ENCODE results near the gene DAPK1.

The DAPK1 gene

DNA sequence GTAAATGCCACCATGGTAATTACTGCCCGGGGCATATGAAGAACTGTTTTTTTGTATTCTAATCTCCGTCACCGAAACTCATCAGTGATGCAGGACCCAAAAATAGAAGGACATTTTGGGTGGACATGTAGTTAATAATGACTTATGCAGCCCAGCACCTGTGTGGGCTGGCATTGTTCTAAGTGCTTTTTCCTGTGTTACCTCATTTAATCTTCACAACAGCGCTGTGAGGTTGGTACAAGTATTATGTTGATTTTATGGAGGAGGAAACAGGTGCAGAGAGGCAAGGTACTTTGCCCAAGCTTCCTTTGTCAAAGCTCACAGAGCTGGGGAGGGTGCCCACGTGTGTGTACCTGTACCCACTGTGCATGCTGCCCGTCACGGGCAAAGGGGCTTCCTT is 58.4 kb downstream of the DAPK1 start:
- no peak for TF ChIP-seq CEBPB (IDR thresholded peaks at IDR 0.05)
- TF ChIP-seq RAD21 (IDR thresholded peaks at IDR 0.05; ENCODE audit: low read depth): no peak
- TF ChIP-seq CREB1 (IDR thresholded peaks at IDR 0.05; ENCODE audit: low read depth): no peak
- no peak for TF ChIP-seq NFIC (IDR thresholded peaks at IDR 0.05)
- TF ChIP-seq FOXM1 (IDR thresholded peaks at IDR 0.05; ENCODE audit: borderline replicate concordance, low read depth): no peak
- TF ChIP-seq YY1 (IDR thresholded peaks at IDR 0.05; ENCODE audit: low read depth): no peak
- TF ChIP-seq EP300 (IDR thresholded peaks at IDR 0.05; ENCODE audit: borderline replicate concordance): no peak
- TF ChIP-seq, protein P1, sequence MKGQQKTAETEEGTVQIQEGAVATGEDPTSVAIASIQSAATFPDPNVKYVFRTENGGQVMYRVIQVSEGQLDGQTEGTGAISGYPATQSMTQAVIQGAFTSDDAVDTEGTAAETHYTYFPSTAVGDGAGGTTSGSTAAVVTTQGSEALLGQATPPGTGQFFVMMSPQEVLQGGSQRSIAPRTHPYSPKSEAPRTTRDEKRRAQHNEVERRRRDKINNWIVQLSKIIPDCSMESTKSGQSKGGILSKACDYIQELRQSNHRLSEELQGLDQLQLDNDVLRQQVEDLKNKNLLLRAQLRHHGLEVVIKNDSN (IDR thresholded peaks at IDR 0.05): no peak
- no peak for TF ChIP-seq EGR1 (IDR thresholded peaks at IDR 0.05)
- no peak for TF ChIP-seq TCF12 (IDR thresholded peaks at IDR 0.05; ENCODE audit: low read depth)
- no peak for TF ChIP-seq ZBTB7A (IDR thresholded peaks at IDR 0.05; ENCODE audit: low read depth)
- TF ChIP-seq, protein P2, sequence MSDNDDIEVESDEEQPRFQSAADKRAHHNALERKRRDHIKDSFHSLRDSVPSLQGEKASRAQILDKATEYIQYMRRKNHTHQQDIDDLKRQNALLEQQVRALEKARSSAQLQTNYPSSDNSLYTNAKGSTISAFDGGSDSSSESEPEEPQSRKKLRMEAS (IDR thresholded peaks at IDR 0.05): no peak
- TF ChIP-seq, protein P3, sequence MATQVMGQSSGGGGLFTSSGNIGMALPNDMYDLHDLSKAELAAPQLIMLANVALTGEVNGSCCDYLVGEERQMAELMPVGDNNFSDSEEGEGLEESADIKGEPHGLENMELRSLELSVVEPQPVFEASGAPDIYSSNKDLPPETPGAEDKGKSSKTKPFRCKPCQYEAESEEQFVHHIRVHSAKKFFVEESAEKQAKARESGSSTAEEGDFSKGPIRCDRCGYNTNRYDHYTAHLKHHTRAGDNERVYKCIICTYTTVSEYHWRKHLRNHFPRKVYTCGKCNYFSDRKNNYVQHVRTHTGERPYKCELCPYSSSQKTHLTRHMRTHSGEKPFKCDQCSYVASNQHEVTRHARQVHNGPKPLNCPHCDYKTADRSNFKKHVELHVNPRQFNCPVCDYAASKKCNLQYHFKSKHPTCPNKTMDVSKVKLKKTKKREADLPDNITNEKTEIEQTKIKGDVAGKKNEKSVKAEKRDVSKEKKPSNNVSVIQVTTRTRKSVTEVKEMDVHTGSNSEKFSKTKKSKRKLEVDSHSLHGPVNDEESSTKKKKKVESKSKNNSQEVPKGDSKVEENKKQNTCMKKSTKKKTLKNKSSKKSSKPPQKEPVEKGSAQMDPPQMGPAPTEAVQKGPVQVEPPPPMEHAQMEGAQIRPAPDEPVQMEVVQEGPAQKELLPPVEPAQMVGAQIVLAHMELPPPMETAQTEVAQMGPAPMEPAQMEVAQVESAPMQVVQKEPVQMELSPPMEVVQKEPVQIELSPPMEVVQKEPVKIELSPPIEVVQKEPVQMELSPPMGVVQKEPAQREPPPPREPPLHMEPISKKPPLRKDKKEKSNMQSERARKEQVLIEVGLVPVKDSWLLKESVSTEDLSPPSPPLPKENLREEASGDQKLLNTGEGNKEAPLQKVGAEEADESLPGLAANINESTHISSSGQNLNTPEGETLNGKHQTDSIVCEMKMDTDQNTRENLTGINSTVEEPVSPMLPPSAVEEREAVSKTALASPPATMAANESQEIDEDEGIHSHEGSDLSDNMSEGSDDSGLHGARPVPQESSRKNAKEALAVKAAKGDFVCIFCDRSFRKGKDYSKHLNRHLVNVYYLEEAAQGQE (IDR thresholded peaks at IDR 0.05; ENCODE audit: low read depth): no peak
- TF ChIP-seq TEAD4 (IDR thresholded peaks at IDR 0.05): no peak
- no peak for TF ChIP-seq TAF1 (IDR thresholded peaks at IDR 0.05; ENCODE audit: low read depth)

- TF ChIP-seq, protein P2 (IDR thresholded peaks at IDR 0.05): no peak
- TF ChIP-seq TAF1 (IDR thresholded peaks at IDR 0.05; ENCODE audit: low read depth) (no peak), EGR1 (IDR thresholded peaks at IDR 0.05) (no peak), YY1 (IDR thresholded peaks at IDR 0.05; ENCODE audit: low read depth) (no peak), ZBTB7A (IDR thresholded peaks at IDR 0.05; ENCODE audit: low read depth) (no peak), RAD21 (IDR thresholded peaks at IDR 0.05; ENCODE audit: low read depth) (no peak), CREB1 (IDR thresholded peaks at IDR 0.05; ENCODE audit: low read depth) (no peak), TEAD4 (IDR thresholded peaks at IDR 0.05) (no peak), NFIC (IDR thresholded peaks at IDR 0.05) (no peak), CEBPB (IDR thresholded peaks at IDR 0.05) (no peak), TCF12 (IDR thresholded peaks at IDR 0.05; ENCODE audit: low read depth) (no peak), EP300 (IDR thresholded peaks at IDR 0.05; ENCODE audit: borderline replicate concordance) (no peak)
- TF ChIP-seq, protein P1 (IDR thresholded peaks at IDR 0.05): no peak
- TF ChIP-seq, protein P3 (IDR thresholded peaks at IDR 0.05; ENCODE audit: low read depth): no peak
These were observed 59.2 kb downstream of the DAPK1 start for GRCh38 chr9:87556821-87557220.

DNA sequence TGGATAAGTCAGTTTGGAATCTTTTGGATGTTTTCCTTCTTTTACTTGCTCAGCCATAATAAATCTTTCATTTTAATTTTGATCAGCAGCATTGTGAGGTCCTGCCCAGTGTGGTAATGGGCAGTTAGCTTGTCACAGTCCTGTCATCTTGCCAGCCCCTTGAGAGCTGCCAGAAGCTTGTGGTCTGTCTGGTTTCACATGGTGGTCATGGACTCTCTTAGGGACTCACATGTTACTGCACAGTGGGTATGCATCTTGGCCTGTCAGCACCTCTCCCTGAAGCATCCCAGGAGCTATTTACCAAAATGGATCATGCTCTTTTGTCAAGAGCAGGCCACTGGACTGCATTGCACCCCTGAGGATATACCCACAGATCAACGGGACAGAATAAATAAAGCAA is 60.3 kb downstream of the DAPK1 start:
- TF ChIP-seq EP300 (IDR thresholded peaks at IDR 0.05; ENCODE audit: borderline replicate concordance) (no peak), YY1 (IDR thresholded peaks at IDR 0.05; ENCODE audit: low read depth) (no peak), CEBPB (IDR thresholded peaks at IDR 0.05) (no peak), TAF1 (IDR thresholded peaks at IDR 0.05; ENCODE audit: low read depth) (no peak), EGR1 (IDR thresholded peaks at IDR 0.05) (no peak), CREB1 (IDR thresholded peaks at IDR 0.05; ENCODE audit: low read depth) (no peak), TCF12 (IDR thresholded peaks at IDR 0.05; ENCODE audit: low read depth) (no peak)
- TF ChIP-seq, protein P2 (IDR thresholded peaks at IDR 0.05): no peak

- TF ChIP-seq TAF1 (IDR thresholded peaks at IDR 0.05; ENCODE audit: low read depth) (no peak), EP300 (IDR thresholded peaks at IDR 0.05; ENCODE audit: borderline replicate concordance) (no peak), NFIC (IDR thresholded peaks at IDR 0.05) (no peak), TCF12 (IDR thresholded peaks at IDR 0.05; ENCODE audit: low read depth) (no peak), CREB1 (IDR thresholded peaks at IDR 0.05; ENCODE audit: low read depth) (no peak), FOXM1 (IDR thresholded peaks at IDR 0.05; ENCODE audit: borderline replicate concordance, low read depth) (no peak), EGR1 (IDR thresholded peaks at IDR 0.05) (no peak), TEAD4 (IDR thresholded peaks at IDR 0.05) (no peak)
- TF ChIP-seq, protein P2 (IDR thresholded peaks at IDR 0.05): no peak
- TF ChIP-seq, protein P3 (IDR thresholded peaks at IDR 0.05; ENCODE audit: low read depth): no peak
- TF ChIP-seq, protein P1 (IDR thresholded peaks at IDR 0.05): no peak
These were observed 61.0 kb downstream of the DAPK1 start for GRCh38 chr9:87558606-87559190.

Data from Ishikawa (cell line).